ENCODE data around the gene PUSL1. TPM values are rescaled to one million over a fixed set of nuclear protein-coding genes. Genes with fewer than 3 reads are reported as not detected.

Gene PUSL1
- polyA plus RNA-seq, 3 donors from 2014 or later = 17.3 to 25.4 (median 18.9) TPM

GRCh38 chr1:1322952-1323351, 14.6 kb downstream of the PUSL1 start:
- Mint-ChIP-seq H3K36me3 (no peaks in the 10 kb centered on the region), H3K9me3 (no peaks in the 10 kb centered on the region), H3K4me1 (peaks cover 27 to 31% of the 10 kb centered on the region in 2 donors), H3K27ac (peak overlapping the region in 4 of 6 donors; percentile 78 to 92 (median 82)), H3K27me3 (ENCODE audit: low read depth in 3 of 3) (peaks cover 1 to 4% (median 2%) of the 10 kb centered on the region in 3 donors), H3K4me3 (peak overlapping the region; percentile 85 to 97 (median 92))
- DNase-seq = no peak

GRCh38 chr1:1324084-1324523, 15.7 kb downstream of the PUSL1 start:
- Mint-ChIP-seq H3K4me1 (peaks cover 27 to 31% of the 10 kb centered on the region in 2 donors), H3K36me3 (no peaks in the 10 kb centered on the region), H3K4me3 (peak overlapping the region; percentile 13 to 87 (median 78))

GRCh38 chr1:1324524-1325287, 16.3 kb downstream of the PUSL1 start, which contains the start of the genes CPTP and INTS11:
Gene CPTP (plus strand): TSS chr1:1324802. CDS start chr1:1326911, 2,109 bp downstream.
Gene INTS11 (minus strand): TSS chr1:1324660. CDS start chr1:1324608, 52 bp downstream.
- Mint-ChIP-seq H3K4me1 (peaks cover 22 to 29% of the 10 kb centered on the region in 2 donors), H3K4me3 (peak within 1 kb of the TSS; percentile 85 to 97 (median 92)), H3K27ac (peak within 1 kb of the TSS; percentile 76 to 94 (median 88)), H3K9me3 (no peaks in the 10 kb centered on the region), H3K27me3 (ENCODE audit: low read depth in 3 of 3) (peaks cover 1 to 4% (median 3%) of the 10 kb centered on the region in 3 donors), H3K36me3 (no peaks in the 10 kb centered on the region)
- peak; percentile 95 to 96 (median 96) for DNase-seq

More at GRCh38 chr1:1324084-1324523, 15.7 kb downstream of the PUSL1 start:
- no peaks in the 10 kb centered on the region for H3K9me3 Mint-ChIP-seq
- no peak for DNase-seq
- H3K27me3 Mint-ChIP-seq (ENCODE audit: low read depth in 3 of 3) = peaks cover 1 to 4% (median 2%) of the 10 kb centered on the region in 3 donors
- peak overlapping the region in 2 of 6 donors; percentile 78 to 87 for H3K27ac Mint-ChIP-seq

- H3K27ac Mint-ChIP-seq = peak overlapping the region in 3 of 6 donors; percentile 55 to 65 (median 61)
- H3K36me3 Mint-ChIP-seq = no peaks in the 10 kb centered on the region
- H3K9me3 Mint-ChIP-seq = no peaks in the 10 kb centered on the region
- peaks cover 20 to 26% of the 10 kb centered on the region in 2 donors for H3K4me1 Mint-ChIP-seq
- H3K27me3 Mint-ChIP-seq (ENCODE audit: low read depth in 3 of 3) = peaks cover 1 to 5% (median 4%) of the 10 kb centered on the region in 3 donors
- peak overlapping the region; percentile 58 to 75 (median 72) for H3K4me3 Mint-ChIP-seq
- DNase-seq = no peak
These were observed 17.1 kb downstream of the PUSL1 start for GRCh38 chr1:1325288-1326074.

- H3K4me1 Mint-ChIP-seq = peaks cover 20 to 26% of the 10 kb centered on the region in 2 donors
- no peaks in the 10 kb centered on the region for H3K36me3 Mint-ChIP-seq
- no peak for DNase-seq
- no peak overlapping the region for H3K27ac Mint-ChIP-seq
- H3K27me3 Mint-ChIP-seq (ENCODE audit: low read depth in 3 of 3) = peaks cover 1 to 5% (median 4%) of the 10 kb centered on the region in 3 donors
- H3K9me3 Mint-ChIP-seq = no peaks in the 10 kb centered on the region
- peak overlapping the region; percentile 20 to 59 (median 47) for H3K4me3 Mint-ChIP-seq
These were observed 17.7 kb downstream of the PUSL1 start for GRCh38 chr1:1326075-1326605.

GRCh38 chr1:1327291-1327690, 18.9 kb downstream of the PUSL1 start:
- Mint-ChIP-seq H3K36me3 (no peaks in the 10 kb centered on the region), H3K27ac (no peak overlapping the region), H3K4me1 (peaks cover 16 to 19% of the 10 kb centered on the region in 2 donors), H3K4me3 (peak overlapping the region in 1 of 5 donors; percentile 39), H3K9me3 (no peaks in the 10 kb centered on the region), H3K27me3 (ENCODE audit: low read depth in 3 of 3) (peaks cover 1 to 5% (median 4%) of the 10 kb centered on the region in 3 donors)
- DNase-seq = no peak

- Mint-ChIP-seq H3K4me3 (no peak overlapping the region), H3K4me1 (peaks cover 6 to 14% of the 10 kb centered on the region in 2 donors), H3K9me3 (no peaks in the 10 kb centered on the region), H3K27ac (no peak overlapping the region), H3K27me3 (ENCODE audit: low read depth in 3 of 3) (peaks cover 1 to 5% (median 2%) of the 10 kb centered on the region in 3 donors), H3K36me3 (no peaks in the 10 kb centered on the region)
- no peak for DNase-seq
These were observed 19.9 kb downstream of the PUSL1 start for GRCh38 chr1:1328254-1328653.

GRCh38 chr1:1329304-1330210, 21.2 kb downstream of the PUSL1 start:
- no peaks in the 10 kb centered on the region for H3K36me3 Mint-ChIP-seq
- peaks cover 0 to 10% of the 10 kb centered on the region in 2 donors for H3K4me1 Mint-ChIP-seq
- no peaks in the 10 kb centered on the region for H3K9me3 Mint-ChIP-seq
- DNase-seq = no peak
- peak overlapping the region in 2 of 6 donors; percentile 35 to 64 for H3K27ac Mint-ChIP-seq
- no peak overlapping the region for H3K4me3 Mint-ChIP-seq
- peaks cover 0 to 3% (median 2%) of the 10 kb centered on the region in 3 donors for H3K27me3 Mint-ChIP-seq (ENCODE audit: low read depth in 3 of 3)

GRCh38 chr1:1330366-1331067, 22.1 kb downstream of the PUSL1 start:
- peaks cover 0 to 6% of the 10 kb centered on the region in 2 donors for H3K4me1 Mint-ChIP-seq
- H3K36me3 Mint-ChIP-seq = no peaks in the 10 kb centered on the region
- no peak for DNase-seq
- no peak overlapping the region for H3K4me3 Mint-ChIP-seq
- H3K27me3 Mint-ChIP-seq (ENCODE audit: low read depth in 3 of 3) = peaks cover 0 to 3% (median 2%) of the 10 kb centered on the region in 3 donors
- H3K27ac Mint-ChIP-seq = no peak overlapping the region
- no peaks in the 10 kb centered on the region for H3K9me3 Mint-ChIP-seq

GRCh38 chr1:1331068-1331965, 22.9 kb downstream of the PUSL1 start, which contains the start of gene TAS1R3:
Gene TAS1R3 (plus strand): TSS chr1:1331280. CDS start chr1:1331346, 66 bp downstream.
- Mint-ChIP-seq H3K36me3 (no peaks in the 10 kb centered on the region), H3K9me3 (no peaks in the 10 kb centered on the region), H3K27me3 (ENCODE audit: low read depth in 3 of 3) (peaks cover 0 to 3% (median 2%) of the 10 kb centered on the region in 3 donors), H3K4me3 (no peak within 1 kb of the TSS), H3K27ac (no peak within 1 kb of the TSS), H3K4me1 (peaks cover 0 to under 1% of the 10 kb centered on the region in 2 donors)
- DNase-seq = no peak

- H3K4me3 Mint-ChIP-seq = no peak overlapping the region
- no peaks in the 10 kb centered on the region for H3K4me1 Mint-ChIP-seq
These were observed 23.8 kb downstream of the PUSL1 start for GRCh38 chr1:1332031-1332755.

More at GRCh38 chr1:1332031-1332755, 23.8 kb downstream of the PUSL1 start:
- Mint-ChIP-seq H3K36me3 (no peaks in the 10 kb centered on the region), H3K27me3 (ENCODE audit: low read depth in 3 of 3) (peaks cover 0 to 3% (median 2%) of the 10 kb centered on the region in 3 donors), H3K27ac (no peak overlapping the region), H3K9me3 (no peaks in the 10 kb centered on the region)
- DNase-seq = no peak

Measured in immature natural killer cell (primary cell).